IMR-90 (cell line): ENCODE measurements around the gene COCH. TPM values are rescaled to one million over a fixed set of nuclear protein-coding genes. Genes with fewer than 3 reads are reported as not detected.

ENCODE experiments used
- ATAC-seq: fragments of 200-7000 bp; cut with Tn5 transposase; 2 replicates; pipeline ENCODE4 v1.9.1; 2020; ENCODE audit warnings: low read depth, mild to moderate bottlenecking, moderate library complexity
- BruUV-seq: library from RNA; stranded (reverse); fragments of 400-500 nt; replicated peaks from 2 replicates; lab custom pipeline; 2021; lab: Mats Ljungman, UMichigan
- CTCF ChIA-PET: fragments of 300-600 bp; formaldehyde crosslinking; extraction: SDS; loops from one replicate; lab custom pipeline; 2021; ENCODE audit warnings: antibody characterized with exemption; lab: Yijun Ruan, JAX
- POLR2A ChIA-PET: fragments of 300-600 bp; sonication (Branson Sonifier 250); formaldehyde crosslinking; loops from one replicate; lab custom pipeline; 2022; ENCODE audit warnings: antibody characterized with exemption; ENCODE audit not compliant: unreplicated experiment; lab: Charles Lee
- DNase-seq: peaks from one replicate; pipeline ENCODE4 v3.0.0; 2013
- H2AFZ ChIP-seq: replicated peaks from 2 replicates; pipeline ENCODE3; 2013; ENCODE audit warnings: low read length, mild to moderate bottlenecking; ENCODE audit not compliant: poor library complexity
- H2AK5ac ChIP-seq: 2 replicates; pipeline ENCODE4 v1.6.1; 2013; ENCODE audit warnings: low read depth, low read length, inconsistent platforms
- H2AK9ac ChIP-seq: replicated peaks from 2 replicates; pipeline ENCODE3; 2013; ENCODE audit warnings: mild to moderate bottlenecking, low read depth, low read length, moderate library complexity; ENCODE audit not compliant: poor library complexity
- H2BK120ac ChIP-seq: 2 replicates; pipeline ENCODE4 v1.6.1; 2013; ENCODE audit warnings: low read depth, low read length, inconsistent platforms
- H2BK15ac ChIP-seq: 3 replicates; pipeline ENCODE4 v1.6.1; 2013; ENCODE audit warnings: low read depth, low read length, inconsistent platforms
- H2BK20ac ChIP-seq: 2 replicates; pipeline ENCODE4 v1.6.1; 2013; ENCODE audit warnings: low read depth, mild to moderate bottlenecking, inconsistent platforms, low read length, moderate library complexity
- H2BK5ac ChIP-seq: 2 replicates; pipeline ENCODE4 v1.6.1; 2013; ENCODE audit warnings: mild to moderate bottlenecking, low read depth, low read length, inconsistent platforms; ENCODE audit not compliant: poor library complexity, severe bottlenecking
- H3K14ac ChIP-seq: replicated peaks from 2 replicates; pipeline ENCODE4 v1.6.1; 2013; ENCODE audit warnings: low read depth, low read length, inconsistent platforms
- H3K18ac ChIP-seq: 2 replicates; pipeline ENCODE4 v1.6.1; 2013; ENCODE audit warnings: low read depth, low read length, control low read depth
- H3K23ac ChIP-seq: 2 replicates; pipeline ENCODE4 v1.6.1; 2013; ENCODE audit warnings: low read depth, low read length, inconsistent platforms
- H3K27ac ChIP-seq: 2 replicates; pipeline ENCODE4 v1.5.1; 2013; ENCODE audit warnings: mild to moderate bottlenecking, control low read depth, low read length; ENCODE audit not compliant: insufficient read depth
- H3K27me3 ChIP-seq: 2 replicates; pipeline ENCODE4 v1.6.1; 2013; ENCODE audit warnings: low read length; ENCODE audit not compliant: control insufficient read depth, insufficient read depth
- H3K36me3 ChIP-seq: 2 replicates; pipeline ENCODE4 v1.6.1; 2013; ENCODE audit warnings: low read length, mixed read lengths; ENCODE audit not compliant: control insufficient read depth, insufficient read depth
- H3K4ac ChIP-seq: 2 replicates; pipeline ENCODE4 v1.6.1; 2013; ENCODE audit warnings: low read depth, low read length, inconsistent platforms
- H3K4me1 ChIP-seq: 2 replicates; pipeline ENCODE4 v1.6.1; 2013; ENCODE audit warnings: low read length, mixed read lengths; ENCODE audit not compliant: control insufficient read depth, insufficient read depth
- H3K4me2 ChIP-seq: 2 replicates; pipeline ENCODE4 v1.6.1; 2013; ENCODE audit warnings: low read depth, mild to moderate bottlenecking, control low read depth, low read length, moderate library complexity
- H3K4me3 ChIP-seq: 2 replicates; pipeline ENCODE4 v1.5.1; 2013; ENCODE audit warnings: low read depth, mild to moderate bottlenecking, control low read depth, low read length, moderate library complexity; ENCODE audit not compliant: insufficient read depth
- H3K56ac ChIP-seq: 2 replicates; pipeline ENCODE4 v1.6.1; 2013; ENCODE audit warnings: low read length, inconsistent platforms; ENCODE audit not compliant: insufficient read depth; ENCODE audit errors: extremely low read depth
- H3K79me1 ChIP-seq, 2 experiments: 2 replicates each; pipeline ENCODE4 v1.6.1; 2013; ENCODE audit warnings: low read length in 2 of 2, inconsistent platforms in 1 of 2, low read depth in 1 of 2
- H3K9ac ChIP-seq: 2 replicates; pipeline ENCODE4 v1.6.1; 2013; ENCODE audit warnings: low read depth, low read length, control low read depth
- H3K9me1 ChIP-seq: 2 replicates; pipeline ENCODE4 v1.6.1; 2013; ENCODE audit warnings: low read length, inconsistent platforms; ENCODE audit not compliant: insufficient read depth
- H3K9me3 ChIP-seq: 2 replicates; pipeline ENCODE4 v1.6.1; 2013; ENCODE audit warnings: low read length; ENCODE audit not compliant: control insufficient read depth, insufficient read depth
- H4K20me1 ChIP-seq: 2 replicates; pipeline ENCODE4 v1.6.1; 2013; ENCODE audit warnings: low read length, inconsistent platforms; ENCODE audit not compliant: insufficient read depth
- H4K5ac ChIP-seq: 2 replicates; pipeline ENCODE4 v1.6.1; 2013; ENCODE audit warnings: mild to moderate bottlenecking, low read depth, low read length, control low read depth
- H4K8ac ChIP-seq, 2 experiments: 2 replicates each; pipeline ENCODE4 v1.6.1; 2013; ENCODE audit warnings: low read depth in 2 of 2, low read length in 2 of 2, control low read depth in 1 of 2, inconsistent platforms in 1 of 2
- H4K91ac ChIP-seq: 2 replicates; pipeline ENCODE4 v1.6.1; 2013; ENCODE audit warnings: low read depth, low read length, inconsistent platforms; ENCODE audit not compliant: insufficient read depth
- BHLHE40 ChIP-seq: fragments of 150-350 bp; IDR thresholded peaks from 2 replicates; pipeline ENCODE4 v1.6.1; 2016; ENCODE audit warnings: mild to moderate bottlenecking, low read depth, low read length
- CEBPB ChIP-seq: IDR thresholded peaks from 2 replicates; pipeline ENCODE4 v1.6.1; 2012; ENCODE audit warnings: low read depth, low read length, improper control_type of control experiment
- CHD1 ChIP-seq: IDR thresholded peaks from 2 replicates; pipeline ENCODE4 v1.6.1; 2012; ENCODE audit warnings: low read depth, low read length, improper control_type of control experiment
- CTCF ChIP-seq: conservative IDR thresholded peaks from 2 replicates; pipeline ENCODE4 v1.5.1; 2012; ENCODE audit warnings: mild to moderate bottlenecking, low read depth, low read length, improper control_type of control experiment
- ELK1 ChIP-seq: fragments of 150-350 bp; IDR thresholded peaks from 2 replicates; pipeline ENCODE4 v1.6.1; 2016; ENCODE audit warnings: low read depth, mild to moderate bottlenecking, low read length, moderate library complexity, borderline replicate concordance
- FOS ChIP-seq: fragments of 150-350 bp; IDR thresholded peaks from 2 replicates; pipeline ENCODE4 v1.6.1; 2016; ENCODE audit warnings: low read depth, low read length
- MAFK ChIP-seq: IDR thresholded peaks from 2 replicates; pipeline ENCODE4 v1.6.1; 2012; ENCODE audit warnings: low read depth, low read length, improper control_type of control experiment
- MAZ ChIP-seq: IDR thresholded peaks from 2 replicates; pipeline ENCODE4 v1.6.1; 2012; ENCODE audit warnings: low read depth, mild to moderate bottlenecking, low read length, improper control_type of control experiment, moderate library complexity, borderline replicate concordance
- MXI1 ChIP-seq: IDR thresholded peaks from 2 replicates; pipeline ENCODE4 v1.6.1; 2012; ENCODE audit warnings: low read depth, mild to moderate bottlenecking, low read length, moderate library complexity, borderline replicate concordance
- NFE2L2 ChIP-seq: fragments of 150-350 bp; IDR thresholded peaks from 2 replicates; pipeline ENCODE4 v1.6.1; 2016; ENCODE audit warnings: low read depth, mild to moderate bottlenecking, low read length
- POLR2A ChIP-seq: IDR thresholded peaks from 2 replicates; pipeline ENCODE4 v1.6.1; 2012; ENCODE audit warnings: mild to moderate bottlenecking, low read depth, low read length
- RAD21 ChIP-seq: IDR thresholded peaks from 2 replicates; pipeline ENCODE4 v1.6.1; 2012; ENCODE audit warnings: low read length, improper control_type of control experiment
- RCOR1 ChIP-seq: IDR thresholded peaks from 2 replicates; pipeline ENCODE4 v1.6.1; 2012; ENCODE audit warnings: mild to moderate bottlenecking, low read length, improper control_type of control experiment; ENCODE audit not compliant: insufficient replicate concordance
- RFX5 ChIP-seq: IDR thresholded peaks from 2 replicates; pipeline ENCODE4 v1.8.0; 2012; ENCODE audit warnings: low read depth, mild to moderate bottlenecking, low read length, moderate library complexity
- SMC3 ChIP-seq: fragments of 150-350 bp; IDR thresholded peaks from 2 replicates; pipeline ENCODE4 v1.6.1; 2016; ENCODE audit warnings: low read depth, mild to moderate bottlenecking, antibody characterized with exemption, low read length, moderate library complexity
- USF2 ChIP-seq: fragments of 150-350 bp; IDR thresholded peaks from 2 replicates; pipeline ENCODE4 v1.6.1; 2017; ENCODE audit warnings: mild to moderate bottlenecking, antibody characterized with exemption, low read length, low read depth
- WGBS, 2 experiments: methylation state at CpG; one replicate each; pipeline versions ENCODE4 v1.1.5 to v1.1.7; 2013; ENCODE audit warnings: missing lambda C conversion rate in 2 of 2; ENCODE audit not compliant: insufficient read length in 1 of 2; ENCODE audit errors: extremely low coverage in 2 of 2; 5-methylcytosine and 5-hydroxymethylcytosine counted together
- dilution Hi-C: fragments of 300-500 bp; cut with HindIII; formaldehyde crosslinking; loops from one replicate; pipeline ENCODE4 v1.14.3; 2018; ENCODE audit warnings: low sequenced_read_pairs; ENCODE audit not compliant: unreplicated experiment
- in situ Hi-C: fragments of 300-500 bp; cut with MboI; formaldehyde crosslinking; loops from 3 replicates; pipeline ENCODE4 v1.14.3; 2019; ENCODE audit warnings: low sequenced_read_pairs, inconsistent platforms, mixed read lengths
- intact Hi-C: fragments of 100-400 bp; cut with micrococcal nuclease; formaldehyde crosslinking; loops from 2 replicates; pipeline ENCODE4 v1.10.0; 2022
- polyA plus RNA-seq, 3 experiments: library from polyadenylated mRNA; depleted of rRNA; stranded (reverse); fragments of >200 nt; gene quantifications; 2 replicates each; pipeline ENCODE4 v1.2.3, GENCODE V29; 2012; ENCODE audit warnings: low replicate concordance in 1 of 3
- total RNA-seq: library from RNA; depleted of rRNA; stranded (reverse); fragments of >200 nt; gene quantifications from 2 replicates; pipeline ENCODE4 v1.2.3, GENCODE V29; 2012

The COCH gene
- total and polyA plus RNA-seq, 2 of the 4 experiments (the other 2 are of a cell fraction): 0.17 to 0.18 TPM

GRCh38 chr14:30829853-30830252 is 44.5 kb upstream of the COCH start:
- ATAC-seq: no peak
- no peak for DNase-seq
- Histone ChIP-seq H3K18ac (no peak overlapping the region), H4K20me1 (no peaks in the 10 kb centered on the region), H2AK5ac (no peak overlapping the region), H2BK15ac (no peak overlapping the region), H4K8ac (no peak overlapping the region), H3K4me2 (no peak overlapping the region), H2AFZ (no peak overlapping the region), H2BK120ac (no peak overlapping the region), H3K79me1 (no peaks in the 10 kb centered on the region), H3K9me3 (peaks cover 3% of the 10 kb centered on the region; the same call in 1 of the 2 replicates), H3K9me1 (no peaks in the 10 kb centered on the region), H2BK5ac (no peak overlapping the region), H4K91ac (no peak overlapping the region), H4K5ac (no peak overlapping the region), H3K9ac (no peak overlapping the region), H3K14ac (no peak overlapping the region), H3K36me3 (no peaks in the 10 kb centered on the region), H3K56ac (no peak overlapping the region), H2AK9ac (no peak overlapping the region), H3K4me3 (no peak overlapping the region), H3K27me3 (no peaks in the 10 kb centered on the region), H3K27ac (no peak overlapping the region), H3K4ac (no peak overlapping the region), H2BK20ac (no peak overlapping the region), H3K23ac (no peak overlapping the region), H3K4me1 (no peaks in the 10 kb centered on the region)
- WGBS, 2 experiments: no CpG with 5 or more reads among the region's 4 CpGs
- intact Hi-C loops (no loop called here), dilution Hi-C loops (no loop called here), in situ Hi-C loops (no loop called here)
- no TSS peak for BruUV-seq
- POLR2A ChIA-PET: no interaction called here
- TF ChIP-seq POLR2A: no peak
- no peak for TF ChIP-seq MAFK
- no peak for TF ChIP-seq CEBPB
- TF ChIP-seq MAZ: no peak
- no peak for TF ChIP-seq USF2
- TF ChIP-seq MXI1: no peak
- no peak for TF ChIP-seq SMC3
- no peak for TF ChIP-seq CTCF
- no peak for TF ChIP-seq RFX5
- no peak for TF ChIP-seq CHD1
- no peak for TF ChIP-seq ELK1
- no peak for TF ChIP-seq FOS
- no peak for TF ChIP-seq RCOR1
- no peak for TF ChIP-seq NFE2L2
- TF ChIP-seq BHLHE40: no peak
- no peak for TF ChIP-seq RAD21
- CTCF ChIA-PET: no interaction called here
